Esophagus squamous epithelium (tissue), 5 donors: ENCODE results near the gene CDC42EP2. TPM values are rescaled to one million over a fixed set of nuclear protein-coding genes. Genes with fewer than 3 reads are reported as not detected.

ENCODE experiments used
- DNase-seq: peaks from one replicate; lab custom pipeline; 2025; lab: John Stamatoyannopoulos, UW
- H3K27ac ChIP-seq, 4 donors: fragments of 200-600 bp; sonication (generic); one replicate each; pipeline ENCODE4 v1.5.1; 2016 to 2019; ENCODE audit warnings: mild to moderate bottlenecking in 1 of 4
- H3K27me3 ChIP-seq, 4 donors: fragments of 200-600 bp; sonication (generic); 1 replicate in 3 of 4; 2 replicates in 1 of 4; pipeline versions ENCODE4 v1.5.1 to v1.6.0; 2017 to 2021; ENCODE audit warnings: antibody characterized with exemption in 1 of 4
- H3K36me3 ChIP-seq, 3 donors: fragments of 200-600 bp; sonication (generic); one replicate each; pipeline ENCODE4 v1.5.1; 2016 to 2019
- H3K4me1 ChIP-seq, 3 donors: fragments of 200-600 bp; sonication (generic); one replicate each; pipeline ENCODE4 v1.5.1; 2017 to 2019
- H3K4me3 ChIP-seq, 4 donors: fragments of 200-600 bp; sonication (generic); 1 replicate in 3 of 4; 2 replicates in 1 of 4; pipeline ENCODE4 v1.5.1; 2016 to 2019; ENCODE audit warnings: mild to moderate bottlenecking in 2 of 4, moderate library complexity in 1 of 4
- H3K9me3 ChIP-seq, 3 donors: fragments of 200-600 bp; sonication (generic); one replicate each; pipeline ENCODE4 v1.5.1; 2016 to 2019
- CTCF ChIP-seq, 6 experiments: fragments of 450-650 bp in 4 of 6; fragments of 200-600 bp in 2 of 6; sonication (generic) in 2 of 6; IDR thresholded peaks; one replicate each; pipeline ENCODE4 v1.5.1; 2016 to 2019; ENCODE audit warnings: antibody characterized with exemption in 6 of 6, mild to moderate bottlenecking in 4 of 6, moderate library complexity in 4 of 6
- POLR2A ChIP-seq, 4 donors: fragments of 450-650 bp; IDR thresholded peaks; one replicate each; pipeline ENCODE4 v1.6.1; 2017; ENCODE audit warnings: antibody characterized with exemption in 4 of 4, mild to moderate bottlenecking in 4 of 4, moderate library complexity in 3 of 4
- WGBS, 2 donors: methylation state at CpG; one replicate each; pipeline ENCODE4 v1.1.5; 2018; 5-methylcytosine and 5-hydroxymethylcytosine counted together
- intact Hi-C: fragments of 100-400 bp; cut with DNase I; formaldehyde crosslinking; loops from one replicate; pipeline ENCODE4 v1.15.0; 2022
- total RNA-seq, 4 donors: library from RNA; depleted of rRNA; stranded (reverse); fragments of >200 nt; gene quantifications; one replicate each; pipeline ENCODE4 v1.1.0, GENCODE V29; 2016
- donor health status: DM: yes; HTN: yes; CAD: no.

CDC42EP2 gene
- total RNA-seq, 4 donors from 2014 or later = 0.76 to 11.4 (median 5.6) TPM

GRCh38 chr11:65277631-65278277 lies 36.9 kb upstream of the CDC42EP2 start:
- intact Hi-C loops = no loop called here
- H3K36me3 ChIP-seq = peaks cover 4 to 58% (median 4%) of the 10 kb centered on the region in 3 donors
- no peak overlapping the region for H3K4me3 ChIP-seq
- TF ChIP-seq CTCF (IDR thresholded peaks at IDR 0.05) (no peak), POLR2A (IDR thresholded peaks at IDR 0.05) (no peak)
- no peak for DNase-seq
- no peaks in the 10 kb centered on the region for H3K27me3 ChIP-seq
- WGBS, 2 donors = 78 to 89% methylated on average over 5 of the region's 5 CpGs
- peaks cover 0 to 27% (median 11%) of the 10 kb centered on the region in 3 donors for H3K4me1 ChIP-seq
- no peak overlapping the region for H3K27ac ChIP-seq
- no peaks in the 10 kb centered on the region for H3K9me3 ChIP-seq

- no peak overlapping the region for H3K4me3 ChIP-seq
Observed at GRCh38 chr11:65278356-65278755, 36.3 kb upstream of the CDC42EP2 start.

GRCh38 chr11:65279279-65279678 lies 35.4 kb upstream of the CDC42EP2 start:
- no peak for DNase-seq
- Histone ChIP-seq H3K4me1 (peaks cover 0 to 27% (median 11%) of the 10 kb centered on the region in 3 donors), H3K36me3 (peaks cover 4 to 73% (median 4%) of the 10 kb centered on the region in 3 donors), H3K4me3 (no peak overlapping the region), H3K27me3 (no peaks in the 10 kb centered on the region), H3K9me3 (no peaks in the 10 kb centered on the region), H3K27ac (peak overlapping the region in 1 of 4 donors; percentile 36)
- intact Hi-C loops = no loop called here
- TF ChIP-seq CTCF (IDR thresholded peaks at IDR 0.05) (no peak), POLR2A (IDR thresholded peaks at IDR 0.05) (no peak)
- WGBS, 2 donors = 71 to 77% methylated on average over 4 of the region's 4 CpGs

More at GRCh38 chr11:65278356-65278755, 36.3 kb upstream of the CDC42EP2 start:
- Histone ChIP-seq H3K4me1 (peaks cover 0 to 27% (median 11%) of the 10 kb centered on the region in 3 donors), H3K27ac (peak overlapping the region in 1 of 4 donors; percentile 3), H3K36me3 (peaks cover 4 to 64% (median 4%) of the 10 kb centered on the region in 3 donors), H3K9me3 (no peaks in the 10 kb centered on the region), H3K27me3 (no peaks in the 10 kb centered on the region)
- intact Hi-C loops = no loop called here
- TF ChIP-seq POLR2A (IDR thresholded peaks at IDR 0.05) = no peak
- no peak for TF ChIP-seq CTCF (IDR thresholded peaks at IDR 0.05)
- WGBS, 2 donors = 87 to 92% methylated on average over 2 of the region's 2 CpGs
- DNase-seq = no peak

- Histone ChIP-seq H3K4me1 (peaks cover 0 to 24% (median 11%) of the 10 kb centered on the region in 3 donors), H3K4me3 (no peak overlapping the region), H3K27ac (peak overlapping the region; percentile 16 to 43 (median 39)), H3K36me3 (peaks cover 4 to 79% (median 4%) of the 10 kb centered on the region in 3 donors), H3K9me3 (no peaks in the 10 kb centered on the region), H3K27me3 (no peaks in the 10 kb centered on the region)
- no peak for TF ChIP-seq CTCF (IDR thresholded peaks at IDR 0.05)
- TF ChIP-seq POLR2A (IDR thresholded peaks at IDR 0.05) = no peak
- WGBS, 2 donors = 22 to 31% methylated on average over 5 of the region's 5 CpGs
- intact Hi-C loops = no loop called here
- no peak for DNase-seq
Observed at GRCh38 chr11:65279741-65280440, 34.8 kb upstream of the CDC42EP2 start.

GRCh38 chr11:65280646-65281045 lies 34.0 kb upstream of the CDC42EP2 start:
- no peaks in the 10 kb centered on the region for H3K9me3 ChIP-seq
- peaks cover 4 to 87% (median 4%) of the 10 kb centered on the region in 3 donors for H3K36me3 ChIP-seq
- no peak for TF ChIP-seq POLR2A (IDR thresholded peaks at IDR 0.05)
- TF ChIP-seq CTCF (IDR thresholded peaks at IDR 0.05) = no peak
- DNase-seq = no peak
- H3K27ac ChIP-seq = no peak overlapping the region
- intact Hi-C loops = no loop called here
- H3K4me3 ChIP-seq = no peak overlapping the region
- WGBS, 2 donors = 82 to 90% methylated on average over 3 to 4 of the region's 4 CpGs
- peaks cover 0 to 17% (median 11%) of the 10 kb centered on the region in 3 donors for H3K4me1 ChIP-seq
- H3K27me3 ChIP-seq = no peaks in the 10 kb centered on the region
